G401 (cell line): Measurements from ENCODE around the gene TSPYL4. TPM values are rescaled to one million over a fixed set of nuclear protein-coding genes. Genes with fewer than 3 reads are reported as not detected.

Source experiments
- DNase-seq: peaks from one replicate; pipeline ENCODE4 v3.0.0-alpha.2; 2015; ENCODE audit warnings: low spot score
- in situ Hi-C: cut with HindIII; loops from 2 replicates; pipeline ENCODE4 v1.10.0; 2016; ENCODE audit warnings: low sequenced_read_pairs, mixed read lengths
- total RNA-seq: library from RNA; depleted of rRNA; stranded (reverse); fragments of >200 nt; shearing (Covaris generic); gene quantifications from 2 replicates; pipeline ENCODE4 v1.2.3, GENCODE V29; 2014

The TSPYL4 gene
- total RNA-seq, 1 experiment from 2014 or later, result 14.0 TPM

GRCh38 chr6:116239856-116240255 is 14.0 kb downstream of the TSPYL4 start:
- DNase-seq, result peak; percentile 71
- in situ Hi-C loops, result no loop called here

- peak; percentile 58 for DNase-seq
- in situ Hi-C loops, result no loop called here
Observed at GRCh38 chr6:116239256-116239655, 14.6 kb downstream of the TSPYL4 start.

GRCh38 chr6:116238083-116238482 is 15.8 kb downstream of the TSPYL4 start:
- DNase-seq, result no peak
- in situ Hi-C loops, result no loop called here

GRCh38 chr6:116234689-116235088 is 19.2 kb downstream of the TSPYL4 start:
- DNase-seq, result no peak
- in situ Hi-C loops, result no loop called here

- DNase-seq, result peak; percentile 100
- in situ Hi-C loops, result no loop called here
Observed at GRCh38 chr6:116229287-116229913, 24.5 kb downstream of the TSPYL4 start.

GRCh38 chr6:116223355-116223754 is 30.5 kb downstream of the TSPYL4 start:
- in situ Hi-C loops, result no loop called here
- DNase-seq, result no peak

GRCh38 chr6:116221911-116222310 is 32.0 kb downstream of the TSPYL4 start:
- no peak for DNase-seq
- in situ Hi-C loops, result no loop called here

GRCh38 chr6:116221067-116221466 is 32.8 kb downstream of the TSPYL4 start:
- in situ Hi-C loops, result no loop called here

GRCh38 chr6:116218866-116219265 is 35.0 kb downstream of the TSPYL4 start:
- no peak for DNase-seq
- in situ Hi-C loops, result no loop called here

More at GRCh38 chr6:116221067-116221466, 32.8 kb downstream of the TSPYL4 start:
- no peak for DNase-seq

- DNase-seq, result peak; percentile 41
- in situ Hi-C loops, result no loop called here
Observed at GRCh38 chr6:116218172-116218633, 35.7 kb downstream of the TSPYL4 start.

- in situ Hi-C loops, result no loop called here
- DNase-seq, result peak; percentile 62
Observed at GRCh38 chr6:116217069-116217468, 36.8 kb downstream of the TSPYL4 start.

- no peak for DNase-seq
- in situ Hi-C loops, result no loop called here
Observed at GRCh38 chr6:116215414-116215813, 38.5 kb downstream of the TSPYL4 start.

GRCh38 chr6:116214681-116215080 is 39.2 kb downstream of the TSPYL4 start:
- in situ Hi-C loops, result no loop called here
- no peak for DNase-seq

- in situ Hi-C loops, result no loop called here
- DNase-seq, result peak; percentile 28
Observed at GRCh38 chr6:116210750-116211425, 43.0 kb downstream of the TSPYL4 start.

- in situ Hi-C loops, result no loop called here
- no peak for DNase-seq
Observed at GRCh38 chr6:116210316-116210715, 43.6 kb downstream of the TSPYL4 start.

GRCh38 chr6:116208056-116208785 is 45.7 kb downstream of the TSPYL4 start:
- in situ Hi-C loops, result no loop called here

GRCh38 chr6:116206231-116206903 is 47.5 kb downstream of the TSPYL4 start:
- in situ Hi-C loops, result no loop called here
- no peak for DNase-seq

More at GRCh38 chr6:116208056-116208785, 45.7 kb downstream of the TSPYL4 start:
- no peak for DNase-seq

GRCh38 chr6:116205281-116205680 is 48.6 kb downstream of the TSPYL4 start:
- DNase-seq, result no peak
- in situ Hi-C loops, result no loop called here

- DNase-seq, result no peak
- in situ Hi-C loops, result no loop called here
Observed at GRCh38 chr6:116201538-116201937, 52.3 kb downstream of the TSPYL4 start.
